ENCODE results near the gene VPS13D.

GRCh38 chr1:12516741-12517140, 286.9 kb downstream of the VPS13D start:
- TF ChIP-seq CTCF (IDR thresholded peaks at IDR 0.05 in 4 of 5, conservative IDR thresholded peaks at IDR 0.05 in 1 of 5) (no peak), POLR2A (IDR thresholded peaks at IDR 0.05) (no peak)
